ENCODE results near the gene HTR1B.

The HTR1B gene

GRCh38 chr6:77455271-77455670 is 8.0 kb downstream of the HTR1B start:
- H3K79me1 ChIP-seq (ENCODE audit: low read depth, low read length) = no peaks in the 10 kb centered on the region
- no peak overlapping the region for H2BK120ac ChIP-seq (ENCODE audit: low read depth, low read length)
- H2BK5ac ChIP-seq (ENCODE audit: low read length) = no peak overlapping the region
- no peak overlapping the region for H4K91ac ChIP-seq (ENCODE audit: low read depth, low read length, poor library complexity)
- no peaks in the 10 kb centered on the region for H3K27me3 ChIP-seq (ENCODE audit: control insufficient read depth in 3 of 3, insufficient read depth in 3 of 3, low read depth in 1 of 3, low read length in 3 of 3)
- no peaks in the 10 kb centered on the region for H3K9me3 ChIP-seq (replicated peaks in 1 of 2; ENCODE audit: control insufficient read depth in 2 of 2, insufficient read depth in 1 of 2, low read depth in 1 of 2, low read length in 2 of 2)
- H3K27ac ChIP-seq (replicated peaks; ENCODE audit: low read length) = no peak overlapping the region
- H3K4ac ChIP-seq (ENCODE audit: low read length) = no peak overlapping the region
- H3K36me3 ChIP-seq (replicated peaks in 1 of 2; ENCODE audit: control insufficient read depth in 2 of 2, insufficient read depth in 2 of 2, low read length in 2 of 2) = no peaks in the 10 kb centered on the region
- no peak overlapping the region for H3K4me3 ChIP-seq (ENCODE audit: low read length in 2 of 2)
- H3K9ac ChIP-seq (ENCODE audit: low read depth, low read length, poor library complexity) = no peak overlapping the region
- no peak overlapping the region for H3K23ac ChIP-seq (ENCODE audit: low read depth, low read length, poor library complexity)
- H2AK5ac ChIP-seq (ENCODE audit: low read depth, low read length) = no peak overlapping the region
- no peaks in the 10 kb centered on the region for H3K4me1 ChIP-seq (ENCODE audit: control insufficient read depth in 2 of 2, insufficient read depth in 1 of 2, low read depth in 1 of 2, low read length in 2 of 2)
- H2BK12ac ChIP-seq (ENCODE audit: low read length) = no peak overlapping the region
- no peak overlapping the region for H4K8ac ChIP-seq (ENCODE audit: low read depth, low read length)
- no peak for DNase-seq (ENCODE audit: low spot score)
- H2AFZ ChIP-seq (ENCODE audit: low read length) = no peak overlapping the region
- no peak overlapping the region for H3K4me2 ChIP-seq (ENCODE audit: insufficient read depth, low read length, poor library complexity, severe bottlenecking)
- no peak overlapping the region for H3K14ac ChIP-seq (ENCODE audit: low read length)
- H2BK15ac ChIP-seq (ENCODE audit: low read length) = no peak overlapping the region
- H3K18ac ChIP-seq (ENCODE audit: low read length) = no peak overlapping the region

DNA sequence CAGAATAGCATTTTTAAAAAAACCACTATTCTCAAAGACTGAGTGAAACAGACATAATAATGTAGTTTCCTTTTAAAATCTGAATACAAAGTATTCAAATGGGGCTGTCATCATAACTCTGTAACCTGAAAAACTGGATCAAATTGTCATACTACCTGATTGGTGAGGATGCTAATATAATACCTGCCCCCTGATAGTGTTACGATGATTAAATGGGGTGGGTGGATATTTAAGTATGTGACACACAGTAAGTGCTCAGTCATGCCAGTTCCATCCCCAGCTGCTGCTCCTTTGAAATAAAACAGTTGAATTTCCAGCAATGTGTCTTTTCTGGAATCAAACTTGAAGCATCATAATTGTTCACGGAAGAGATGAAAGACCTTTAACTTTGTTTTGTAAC is 8.9 kb downstream of the HTR1B start:
- no peaks in the 10 kb centered on the region for H3K36me3 ChIP-seq (replicated peaks in 1 of 2; ENCODE audit: control insufficient read depth in 2 of 2, insufficient read depth in 2 of 2, low read length in 2 of 2)
- WGBS, 2 donors (ENCODE audit: extremely low coverage in 2 of 2, insufficient read length in 2 of 2, insufficient replicate concordance in 1 of 2) = no CpG with 5 or more reads among the region's 2 CpGs

GRCh38 chr6:77451466-77451865 is 11.8 kb downstream of the HTR1B start:
- WGBS, 2 donors (ENCODE audit: extremely low coverage in 2 of 2, insufficient read length in 2 of 2, insufficient replicate concordance in 1 of 2) = no CpG with 5 or more reads among the region's 4 CpGs
- H2BK15ac ChIP-seq (ENCODE audit: low read length) = no peak overlapping the region
- no peak overlapping the region for H3K4ac ChIP-seq (ENCODE audit: low read length)
- no peak for DNase-seq (ENCODE audit: low spot score)
- no peaks in the 10 kb centered on the region for H3K79me1 ChIP-seq (ENCODE audit: low read depth, low read length)
- H3K36me3 ChIP-seq (replicated peaks in 1 of 2; ENCODE audit: control insufficient read depth in 2 of 2, insufficient read depth in 2 of 2, low read length in 2 of 2) = no peaks in the 10 kb centered on the region
- no peaks in the 10 kb centered on the region for H3K9me3 ChIP-seq (replicated peaks in 1 of 2; ENCODE audit: control insufficient read depth in 2 of 2, insufficient read depth in 1 of 2, low read depth in 1 of 2, low read length in 2 of 2)
- no peak overlapping the region for H4K8ac ChIP-seq (ENCODE audit: low read depth, low read length)
- no peak overlapping the region for H4K91ac ChIP-seq (ENCODE audit: low read depth, low read length, poor library complexity)
- no peak overlapping the region for H3K9ac ChIP-seq (ENCODE audit: low read depth, low read length, poor library complexity)
- no peak overlapping the region for H2BK12ac ChIP-seq (ENCODE audit: low read length)
- no peak overlapping the region for H3K18ac ChIP-seq (ENCODE audit: low read length)
- no peak overlapping the region for H2AFZ ChIP-seq (ENCODE audit: low read length)
- no peaks in the 10 kb centered on the region for H3K4me1 ChIP-seq (ENCODE audit: control insufficient read depth in 2 of 2, insufficient read depth in 1 of 2, low read depth in 1 of 2, low read length in 2 of 2)
- H3K4me2 ChIP-seq (ENCODE audit: insufficient read depth, low read length, poor library complexity, severe bottlenecking) = no peak overlapping the region
- no peak overlapping the region for H2AK5ac ChIP-seq (ENCODE audit: low read depth, low read length)
- no peak overlapping the region for H3K23ac ChIP-seq (ENCODE audit: low read depth, low read length, poor library complexity)
- no peak overlapping the region for H2BK5ac ChIP-seq (ENCODE audit: low read length)
- H3K4me3 ChIP-seq (ENCODE audit: low read length in 2 of 2) = no peak overlapping the region
- no peak overlapping the region for H2BK120ac ChIP-seq (ENCODE audit: low read depth, low read length)
- H3K14ac ChIP-seq (ENCODE audit: low read length) = no peak overlapping the region
- H3K27ac ChIP-seq (replicated peaks; ENCODE audit: low read length) = no peak overlapping the region
- no peaks in the 10 kb centered on the region for H3K27me3 ChIP-seq (ENCODE audit: control insufficient read depth in 3 of 3, insufficient read depth in 3 of 3, low read depth in 1 of 3, low read length in 3 of 3)

More for the DNA sequence above, 8.9 kb downstream of the HTR1B start:
- no peak overlapping the region for H2BK15ac ChIP-seq (ENCODE audit: low read length)
- no peak overlapping the region for H2BK120ac ChIP-seq (ENCODE audit: low read depth, low read length)
- H3K27me3 ChIP-seq (ENCODE audit: control insufficient read depth in 3 of 3, insufficient read depth in 3 of 3, low read depth in 1 of 3, low read length in 3 of 3) = no peaks in the 10 kb centered on the region
- no peaks in the 10 kb centered on the region for H3K9me3 ChIP-seq (replicated peaks in 1 of 2; ENCODE audit: control insufficient read depth in 2 of 2, insufficient read depth in 1 of 2, low read depth in 1 of 2, low read length in 2 of 2)
- no peak overlapping the region for H2BK5ac ChIP-seq (ENCODE audit: low read length)
- DNase-seq (ENCODE audit: low spot score) = no peak
- H4K91ac ChIP-seq (ENCODE audit: low read depth, low read length, poor library complexity) = no peak overlapping the region
- no peak overlapping the region for H3K4me2 ChIP-seq (ENCODE audit: insufficient read depth, low read length, poor library complexity, severe bottlenecking)
- H2BK12ac ChIP-seq (ENCODE audit: low read length) = no peak overlapping the region
- no peaks in the 10 kb centered on the region for H3K4me1 ChIP-seq (ENCODE audit: control insufficient read depth in 2 of 2, insufficient read depth in 1 of 2, low read depth in 1 of 2, low read length in 2 of 2)
- no peak overlapping the region for H3K4ac ChIP-seq (ENCODE audit: low read length)
- no peak overlapping the region for H3K4me3 ChIP-seq (ENCODE audit: low read length in 2 of 2)
- no peaks in the 10 kb centered on the region for H3K79me1 ChIP-seq (ENCODE audit: low read depth, low read length)
- no peak overlapping the region for H3K9ac ChIP-seq (ENCODE audit: low read depth, low read length, poor library complexity)
- H3K23ac ChIP-seq (ENCODE audit: low read depth, low read length, poor library complexity) = no peak overlapping the region
- no peak overlapping the region for H3K27ac ChIP-seq (replicated peaks; ENCODE audit: low read length)
- H4K8ac ChIP-seq (ENCODE audit: low read depth, low read length) = no peak overlapping the region
- no peak overlapping the region for H2AK5ac ChIP-seq (ENCODE audit: low read depth, low read length)
- no peak overlapping the region for H3K18ac ChIP-seq (ENCODE audit: low read length)
- no peak overlapping the region for H3K14ac ChIP-seq (ENCODE audit: low read length)
- no peak overlapping the region for H2AFZ ChIP-seq (ENCODE audit: low read length)

GRCh38 chr6:77450924-77451323 is 12.4 kb downstream of the HTR1B start:
- H2AFZ ChIP-seq (ENCODE audit: low read length) = no peak overlapping the region
- H2BK15ac ChIP-seq (ENCODE audit: low read length) = no peak overlapping the region
- no peaks in the 10 kb centered on the region for H3K79me1 ChIP-seq (ENCODE audit: low read depth, low read length)
- no peak overlapping the region for H3K4me2 ChIP-seq (ENCODE audit: insufficient read depth, low read length, poor library complexity, severe bottlenecking)
- H3K27me3 ChIP-seq (ENCODE audit: control insufficient read depth in 3 of 3, insufficient read depth in 3 of 3, low read depth in 1 of 3, low read length in 3 of 3) = no peaks in the 10 kb centered on the region
- no peak overlapping the region for H3K4me3 ChIP-seq (ENCODE audit: low read length in 2 of 2)
- H2BK5ac ChIP-seq (ENCODE audit: low read length) = no peak overlapping the region
- no peak overlapping the region for H3K9ac ChIP-seq (ENCODE audit: low read depth, low read length, poor library complexity)
- no peak overlapping the region for H2BK12ac ChIP-seq (ENCODE audit: low read length)
- no peak overlapping the region for H3K18ac ChIP-seq (ENCODE audit: low read length)
- H3K9me3 ChIP-seq (replicated peaks in 1 of 2; ENCODE audit: control insufficient read depth in 2 of 2, insufficient read depth in 1 of 2, low read depth in 1 of 2, low read length in 2 of 2) = no peaks in the 10 kb centered on the region
- H2AK5ac ChIP-seq (ENCODE audit: low read depth, low read length) = no peak overlapping the region
- no peak overlapping the region for H3K4ac ChIP-seq (ENCODE audit: low read length)
- no peak overlapping the region for H4K91ac ChIP-seq (ENCODE audit: low read depth, low read length, poor library complexity)
- no peak overlapping the region for H2BK120ac ChIP-seq (ENCODE audit: low read depth, low read length)
- no peak overlapping the region for H4K8ac ChIP-seq (ENCODE audit: low read depth, low read length)
- no peak overlapping the region for H3K14ac ChIP-seq (ENCODE audit: low read length)
- no peak overlapping the region for H3K27ac ChIP-seq (replicated peaks; ENCODE audit: low read length)
- H3K36me3 ChIP-seq (replicated peaks in 1 of 2; ENCODE audit: control insufficient read depth in 2 of 2, insufficient read depth in 2 of 2, low read length in 2 of 2) = no peaks in the 10 kb centered on the region
- H3K23ac ChIP-seq (ENCODE audit: low read depth, low read length, poor library complexity) = no peak overlapping the region
- no peaks in the 10 kb centered on the region for H3K4me1 ChIP-seq (ENCODE audit: control insufficient read depth in 2 of 2, insufficient read depth in 1 of 2, low read depth in 1 of 2, low read length in 2 of 2)
- no peak for DNase-seq (ENCODE audit: low spot score)

Data from neuronal stem cell (in vitro differentiated cells).